Measurements from ENCODE around the gene BANP.

GRCh38 chr16:87942680-87943079, 8.6 kb upstream of the BANP start:
- TF ChIP-seq EZH2 (IDR thresholded peaks at IDR 0.05; ENCODE audit: low read length, missing control alignments) (no peak), CTCF (conservative IDR thresholded peaks at IDR 0.05 in 1 of 2, IDR thresholded peaks at IDR 0.05 in 1 of 2; ENCODE audit: low read depth in 1 of 2, low read length in 2 of 2) (no peak)

All from fibroblast of lung (primary cell).